Measurements from ENCODE around the gene GGCT. TPM values are rescaled to one million over a fixed set of nuclear protein-coding genes. Genes with fewer than 3 reads are reported as not detected.

GGCT gene
- total RNA-seq, 1 experiment from 2014 or later, result 67.6 TPM

DNA sequence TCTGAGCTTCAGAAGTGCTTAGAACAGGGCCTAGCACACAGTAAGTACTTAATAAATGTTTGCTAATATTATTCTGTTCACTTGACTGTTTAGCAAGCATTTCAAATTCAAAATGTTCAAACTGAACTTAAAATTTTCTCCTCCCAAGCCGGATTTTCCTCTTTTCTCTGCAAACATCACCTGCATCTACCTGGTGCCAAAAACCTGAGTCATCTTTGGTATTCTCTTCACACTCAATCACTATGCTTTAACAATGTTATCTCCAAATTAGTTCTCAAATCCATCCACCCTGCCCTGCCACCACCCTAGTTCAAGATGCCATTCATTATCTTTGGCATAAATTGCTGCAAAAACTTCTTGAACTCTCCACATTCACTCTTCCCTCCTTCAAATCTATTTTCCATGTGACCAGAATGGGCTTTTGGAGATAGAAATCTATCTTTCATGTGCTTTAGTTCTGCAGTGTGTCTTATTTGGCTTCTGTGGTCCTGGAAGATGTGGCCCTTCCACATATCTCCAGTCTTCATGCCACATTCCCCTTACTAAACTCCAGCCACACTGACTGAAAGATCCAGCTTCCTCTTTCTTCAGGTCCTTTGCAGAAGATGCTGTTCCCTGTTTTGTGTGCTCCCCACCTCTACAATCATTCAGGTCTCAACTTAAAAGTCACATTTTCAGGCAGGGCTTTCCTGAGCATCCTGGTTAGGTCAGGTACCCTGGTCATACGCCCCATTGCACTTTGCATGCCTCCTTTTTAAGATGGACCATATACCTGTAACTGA lies 2.0 kb downstream of the GGCT start:
- H3K79me2 ChIP-seq (ENCODE audit: low read length), result peaks cover 53% of the 10 kb centered on the region
- no peaks in the 10 kb centered on the region for H3F3A ChIP-seq (ENCODE audit: low read length, unreplicated experiment)
- no peak for ATAC-seq
- no peaks in the 10 kb centered on the region for H3K9me2 ChIP-seq (replicated peaks; ENCODE audit: low read length)
- H3K27ac ChIP-seq (ENCODE audit: low read length), result peak overlapping the region; percentile 19; the same call in 1 of the 2 replicates
- CTCF ChIA-PET, result no interaction called here
- H4K20me1 ChIP-seq (ENCODE audit: low read length), result peaks cover 11% of the 10 kb centered on the region; the same call in 1 of the 2 replicates
- peak overlapping the region; percentile 100 for H3K4me2 ChIP-seq (ENCODE audit: low read length)
- no peak overlapping the region for H3K9ac ChIP-seq (ENCODE audit: low read length)
- H3K36me3 ChIP-seq (ENCODE audit: low read depth, low read length), result peaks cover 5% of the 10 kb centered on the region
- POLR2A ChIA-PET (ENCODE audit: unreplicated experiment), result no interaction called here
- peaks cover 36% of the 10 kb centered on the region for H3K4me1 ChIP-seq (ENCODE audit: insufficient read depth, low read length)
- H2AFZ ChIP-seq (ENCODE audit: low read length), result no peak overlapping the region
- H3K9me3 ChIP-seq (ENCODE audit: low read length), result no peaks in the 10 kb centered on the region
- DNase-seq, result peak; percentile 58
- no TSS peak for BruUV-seq (replicated peaks)
- intact Hi-C loops (cut with micrococcal nuclease), result loop anchor here (5.0 to 10.0 kb wide), 2 partner anchors 220 to 338 kb away; partner anchors contain the start of gene ZNRF2
- peak overlapping the region; percentile 98 for H3K4me3 ChIP-seq (ENCODE audit: low read length)
- H3K27me3 ChIP-seq (ENCODE audit: low read length), result no peaks in the 10 kb centered on the region
- TF ChIP-seq EZH2phosphoT487 (IDR thresholded peaks at IDR 0.05; ENCODE audit: borderline replicate concordance, low read length), result no peak
- no peak for TF ChIP-seq EZH2 (IDR thresholded peaks at IDR 0.05; ENCODE audit: low read length, unreplicated experiment)

DNA sequence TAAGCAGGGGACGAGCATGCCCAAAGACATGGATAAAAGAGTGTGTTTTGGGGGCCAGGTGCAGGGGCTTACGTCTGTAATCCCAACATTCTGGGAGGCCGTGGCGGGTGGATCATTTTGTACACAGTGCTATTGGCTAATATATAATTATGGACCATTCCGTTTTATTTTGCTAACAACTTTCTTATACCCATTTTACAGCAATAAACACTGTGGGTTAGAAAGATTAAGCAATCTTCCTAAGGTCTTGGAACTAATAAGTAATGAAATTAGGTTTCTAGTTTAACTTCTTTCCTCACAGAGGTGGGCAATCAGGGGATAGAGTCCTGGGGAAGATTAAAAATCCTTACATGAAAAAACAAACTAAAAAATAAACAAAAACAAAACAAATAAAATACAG lies 3.4 kb downstream of the GGCT start:
- no peak overlapping the region for H3K9ac ChIP-seq (ENCODE audit: low read length)
- no peaks in the 10 kb centered on the region for H3K27me3 ChIP-seq (ENCODE audit: low read length)
- H2AFZ ChIP-seq (ENCODE audit: low read length), result no peak overlapping the region
- ChIA-PET POLR2A (ENCODE audit: unreplicated experiment) (no interaction called here), CTCF (no interaction called here)
- H3K9me3 ChIP-seq (ENCODE audit: low read length), result no peaks in the 10 kb centered on the region
- peaks cover 36% of the 10 kb centered on the region for H3K4me1 ChIP-seq (ENCODE audit: insufficient read depth, low read length)
- DNase-seq (no peak), ATAC-seq (no peak)
- TF ChIP-seq, protein P1, sequence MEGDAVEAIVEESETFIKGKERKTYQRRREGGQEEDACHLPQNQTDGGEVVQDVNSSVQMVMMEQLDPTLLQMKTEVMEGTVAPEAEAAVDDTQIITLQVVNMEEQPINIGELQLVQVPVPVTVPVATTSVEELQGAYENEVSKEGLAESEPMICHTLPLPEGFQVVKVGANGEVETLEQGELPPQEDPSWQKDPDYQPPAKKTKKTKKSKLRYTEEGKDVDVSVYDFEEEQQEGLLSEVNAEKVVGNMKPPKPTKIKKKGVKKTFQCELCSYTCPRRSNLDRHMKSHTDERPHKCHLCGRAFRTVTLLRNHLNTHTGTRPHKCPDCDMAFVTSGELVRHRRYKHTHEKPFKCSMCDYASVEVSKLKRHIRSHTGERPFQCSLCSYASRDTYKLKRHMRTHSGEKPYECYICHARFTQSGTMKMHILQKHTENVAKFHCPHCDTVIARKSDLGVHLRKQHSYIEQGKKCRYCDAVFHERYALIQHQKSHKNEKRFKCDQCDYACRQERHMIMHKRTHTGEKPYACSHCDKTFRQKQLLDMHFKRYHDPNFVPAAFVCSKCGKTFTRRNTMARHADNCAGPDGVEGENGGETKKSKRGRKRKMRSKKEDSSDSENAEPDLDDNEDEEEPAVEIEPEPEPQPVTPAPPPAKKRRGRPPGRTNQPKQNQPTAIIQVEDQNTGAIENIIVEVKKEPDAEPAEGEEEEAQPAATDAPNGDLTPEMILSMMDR (conservative IDR thresholded peaks at IDR 0.05; ENCODE audit: low read depth, low read length), result no peak
- TF ChIP-seq EZH2phosphoT487 (IDR thresholded peaks at IDR 0.05; ENCODE audit: borderline replicate concordance, low read length) (no peak), EZH2 (IDR thresholded peaks at IDR 0.05; ENCODE audit: low read length, unreplicated experiment) (no peak)
- no peak overlapping the region for H3K4me3 ChIP-seq (ENCODE audit: low read length)
- H4K20me1 ChIP-seq (ENCODE audit: low read length), result peaks cover 11% of the 10 kb centered on the region; the same call in 1 of the 2 replicates
- peaks cover 16% of the 10 kb centered on the region for H3K36me3 ChIP-seq (ENCODE audit: low read depth, low read length)
- H3F3A ChIP-seq (ENCODE audit: low read length, unreplicated experiment), result no peaks in the 10 kb centered on the region
- intact Hi-C loops (cut with micrococcal nuclease), result loop anchor here (5.0 to 10.0 kb wide), 2 partner anchors 219 to 336 kb away; partner anchors contain the start of gene ZNRF2
- H3K27ac ChIP-seq (ENCODE audit: low read length), result no peak overlapping the region
- H3K9me2 ChIP-seq (replicated peaks; ENCODE audit: low read length), result no peaks in the 10 kb centered on the region
- peak overlapping the region; percentile 16; the same call in 1 of the 2 replicates for H3K4me2 ChIP-seq (ENCODE audit: low read length)
- H3K79me2 ChIP-seq (ENCODE audit: low read length), result peaks cover 53% of the 10 kb centered on the region
- no TSS peak for BruUV-seq (replicated peaks)

DNA sequence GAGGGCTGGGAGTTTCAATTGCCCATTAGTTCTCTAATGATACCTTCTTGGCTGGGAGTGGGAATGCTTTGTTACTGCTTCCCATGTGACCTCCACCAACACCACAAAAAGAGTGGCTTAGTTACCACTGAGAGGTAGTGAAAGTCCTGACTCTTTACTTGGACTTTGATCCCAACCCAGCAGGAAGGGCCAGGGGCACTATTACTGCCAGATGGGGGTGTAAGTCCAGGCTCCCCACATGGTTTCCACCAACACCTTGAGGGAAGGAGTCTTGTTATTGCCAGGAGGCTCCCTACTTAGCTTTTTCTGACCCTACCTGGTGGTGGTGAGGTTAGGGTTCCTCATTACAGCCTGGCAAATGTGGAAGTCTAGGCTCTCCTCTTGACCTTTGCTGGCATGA lies 11.4 kb downstream of the GGCT start:
- BruUV-seq (replicated peaks), result no TSS peak
- no peaks in the 10 kb centered on the region for H3K9me2 ChIP-seq (replicated peaks; ENCODE audit: low read length)
- H4K20me1 ChIP-seq (ENCODE audit: low read length), result no peaks in the 10 kb centered on the region
- no peak overlapping the region for H3K9ac ChIP-seq (ENCODE audit: low read length)
- ChIA-PET POLR2A (ENCODE audit: unreplicated experiment) (no interaction called here), CTCF (no interaction called here)
- no peaks in the 10 kb centered on the region for H3K79me2 ChIP-seq (ENCODE audit: low read length)
- no peak overlapping the region for H3K4me3 ChIP-seq (ENCODE audit: low read length)
- no peaks in the 10 kb centered on the region for H3F3A ChIP-seq (ENCODE audit: low read length, unreplicated experiment)
- no peaks in the 10 kb centered on the region for H3K4me1 ChIP-seq (ENCODE audit: insufficient read depth, low read length)
- H3K27ac ChIP-seq (ENCODE audit: low read length), result no peak overlapping the region
- no peak for DNase-seq
- no peak overlapping the region for H3K4me2 ChIP-seq (ENCODE audit: low read length)
- H3K36me3 ChIP-seq (ENCODE audit: low read depth, low read length), result peaks cover 11% of the 10 kb centered on the region; the same call in 1 of the 2 replicates
- no peak for ATAC-seq
- no peaks in the 10 kb centered on the region for H3K27me3 ChIP-seq (ENCODE audit: low read length)
- TF ChIP-seq, protein P1 (conservative IDR thresholded peaks at IDR 0.05; ENCODE audit: low read depth, low read length), result no peak
- no peak for TF ChIP-seq EZH2phosphoT487 (IDR thresholded peaks at IDR 0.05; ENCODE audit: borderline replicate concordance, low read length)
- no peak for TF ChIP-seq EZH2 (IDR thresholded peaks at IDR 0.05; ENCODE audit: low read length, unreplicated experiment)
- no peaks in the 10 kb centered on the region for H3K9me3 ChIP-seq (ENCODE audit: low read length)
- no peak overlapping the region for H2AFZ ChIP-seq (ENCODE audit: low read length)
- intact Hi-C loops (cut with micrococcal nuclease), result no loop called here
